Upper lobe of right lung (tissue), 1 donor: ENCODE data around the gene HBS1L. TPM values are rescaled to one million over a fixed set of nuclear protein-coding genes. Genes with fewer than 3 reads are reported as not detected.
"Not testable (repeated sequence)": the region's sequence is repeated elsewhere in the genome, so short reads cannot be mapped to it uniquely, and the experiment has no call there.

Experiments used
- ATAC-seq: fragments of 200-7000 bp; cut with Tn5 transposase; one replicate; pipeline ENCODE4 v1.9.1; 2020; ENCODE audit warnings: mild to moderate bottlenecking, moderate library complexity
- DNase-seq: peaks from one replicate; pipeline ENCODE4 v3.0.0-alpha.2; 2020
- H3K27ac ChIP-seq: fragments of 200-600 bp; one replicate; pipeline ENCODE4 v1.8.0; 2022
- H3K27me3 ChIP-seq: fragments of 200-600 bp; one replicate; pipeline ENCODE4 v1.8.0; 2022; ENCODE audit warnings: mild to moderate bottlenecking
- H3K36me3 ChIP-seq: fragments of 200-600 bp; one replicate; pipeline ENCODE4 v1.8.0; 2022
- H3K4me1 ChIP-seq: fragments of 200-600 bp; one replicate; pipeline ENCODE4 v1.8.0; 2022
- H3K4me3 ChIP-seq: fragments of 200-600 bp; one replicate; pipeline ENCODE4 v1.8.0; 2022; ENCODE audit warnings: mild to moderate bottlenecking
- H3K9me3 ChIP-seq: fragments of 200-600 bp; one replicate; pipeline ENCODE4 v1.8.0; 2022
- CTCF ChIP-seq: fragments of 200-600 bp; IDR thresholded peaks from one replicate; pipeline ENCODE4 v1.8.0; 2022; ENCODE audit warnings: antibody characterized with exemption
- intact Hi-C: fragments of 100-400 bp; cut with DNase I; formaldehyde crosslinking; loops from one replicate; pipeline ENCODE4 v1.11.0; 2022
- total RNA-seq: library from RNA; stranded (reverse); fragmentation: NEBNext Ultra II Directional; extraction: Animal tissue kit (Norgen Biotek cat#: 25700); gene quantifications from one replicate; pipeline ENCODE4 v1.2.1, GENCODE V29; 2021
- donor health status: DM: no; HTN: yes; CAD: no; lungs with severe emphysema.

Gene HBS1L
- total RNA-seq, 1 donor from 2014 or later, result 48.2 TPM

- no peak for ATAC-seq
Measured at GRCh38 chr6:135066397-135066796, 11.8 kb upstream of the HBS1L start.

GRCh38 chr6:135064586-135064985 lies 10.0 kb upstream of the HBS1L start:
- intact Hi-C loops, result no loop called here
- DNase-seq, result no peak
- H3K36me3 ChIP-seq, result no peaks in the 10 kb centered on the region
- no peaks in the 10 kb centered on the region for H3K27me3 ChIP-seq
- no peak overlapping the region for H3K4me3 ChIP-seq
- ATAC-seq, result no peak
- H3K27ac ChIP-seq, result no peak overlapping the region
- TF ChIP-seq CTCF, result no peak
- H3K4me1 ChIP-seq, result no peaks in the 10 kb centered on the region
- H3K9me3 ChIP-seq, result no peaks in the 10 kb centered on the region

More at GRCh38 chr6:135066397-135066796, 11.8 kb upstream of the HBS1L start:
- Histone ChIP-seq H3K4me3 (no peak overlapping the region), H3K36me3 (no peaks in the 10 kb centered on the region), H3K4me1 (no peaks in the 10 kb centered on the region), H3K27me3 (no peaks in the 10 kb centered on the region), H3K27ac (no peak overlapping the region), H3K9me3 (no peaks in the 10 kb centered on the region)
- intact Hi-C loops, result no loop called here
- DNase-seq, result no peak
- no peak for TF ChIP-seq CTCF

DNA sequence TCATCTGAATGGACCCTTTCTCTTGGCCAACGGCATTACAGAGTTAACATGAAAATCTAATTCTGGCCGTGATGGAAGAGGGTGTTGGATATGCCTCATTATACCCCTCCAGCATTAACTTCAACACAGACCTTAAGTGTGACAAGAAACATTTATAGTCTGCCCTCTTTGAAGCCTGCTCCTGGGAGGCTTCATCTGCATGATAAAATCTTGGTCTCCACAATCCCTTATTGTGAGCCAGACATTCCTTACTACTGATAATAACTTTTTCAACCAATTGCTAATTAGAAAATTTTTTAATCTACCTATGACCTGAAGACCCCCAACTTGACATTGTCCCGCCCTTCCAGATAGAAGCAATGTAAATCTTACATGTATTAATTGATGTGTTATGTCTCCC lies 9.3 kb upstream of the HBS1L start:
- Histone ChIP-seq H3K4me3 (no peak overlapping the region), H3K4me1 (no peaks in the 10 kb centered on the region), H3K27me3 (no peaks in the 10 kb centered on the region), H3K27ac (no peak overlapping the region), H3K9me3 (no peaks in the 10 kb centered on the region), H3K36me3 (no peaks in the 10 kb centered on the region)
- DNase-seq (no peak), ATAC-seq (no peak)
- no peak for TF ChIP-seq CTCF
- intact Hi-C loops, result no loop called here

GRCh38 chr6:135062735-135063134 lies 8.1 kb upstream of the HBS1L start:
- no peak overlapping the region for H3K27ac ChIP-seq
- H3K27me3 ChIP-seq, result no peaks in the 10 kb centered on the region
- intact Hi-C loops, result no loop called here
- no peaks in the 10 kb centered on the region for H3K4me1 ChIP-seq
- no peak for ATAC-seq
- DNase-seq, result no peak
- no peak overlapping the region for H3K4me3 ChIP-seq
- H3K9me3 ChIP-seq, result no peaks in the 10 kb centered on the region
- no peak for TF ChIP-seq CTCF
- no peaks in the 10 kb centered on the region for H3K36me3 ChIP-seq

DNA sequence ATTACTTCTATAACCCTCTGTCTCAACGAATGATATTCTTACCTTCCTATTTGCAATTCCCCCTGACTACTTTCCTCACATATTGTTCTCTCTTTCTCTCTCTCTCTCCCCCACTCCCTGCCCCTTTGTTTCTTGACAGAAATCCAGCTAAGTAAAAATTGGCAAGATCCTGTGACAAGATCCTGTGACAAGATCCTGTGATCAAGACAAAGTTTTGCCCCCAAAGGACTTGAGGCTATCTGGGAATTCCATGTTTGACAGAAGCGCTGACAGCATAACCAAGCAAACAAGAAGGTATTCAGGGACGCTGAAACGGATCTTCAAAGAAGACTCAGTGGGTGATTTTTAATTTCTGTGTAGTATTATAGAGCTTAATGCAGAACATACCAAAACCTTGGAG lies 5.5 kb upstream of the HBS1L start:
- TF ChIP-seq CTCF, result no peak
- H3K27ac ChIP-seq, result no peak overlapping the region
- H3K4me1 ChIP-seq, result no peaks in the 10 kb centered on the region
- H3K4me3 ChIP-seq, result no peak overlapping the region
- DNase-seq (no peak), ATAC-seq (no peak)
- no peaks in the 10 kb centered on the region for H3K36me3 ChIP-seq
- no peaks in the 10 kb centered on the region for H3K9me3 ChIP-seq
- H3K27me3 ChIP-seq, result no peaks in the 10 kb centered on the region
- intact Hi-C loops, result no loop called here

DNA sequence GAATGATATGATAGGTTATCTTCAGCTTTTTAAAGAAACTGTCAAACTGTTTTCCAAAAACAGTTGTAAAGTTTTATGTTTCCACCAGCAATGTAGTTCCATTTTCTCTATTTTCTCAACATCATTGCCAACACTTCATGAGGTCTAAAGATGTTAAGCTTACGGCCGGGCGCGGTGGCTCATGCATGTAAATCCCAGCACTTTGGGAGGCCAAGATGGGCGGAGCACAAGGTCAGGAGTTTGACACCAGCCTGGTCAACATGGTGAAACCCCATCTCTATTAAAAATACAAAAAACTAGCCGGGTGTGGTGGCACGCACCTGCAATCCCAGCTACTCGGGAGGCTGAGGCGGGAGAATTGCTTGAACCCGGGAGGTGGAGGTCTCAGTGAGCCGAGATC lies 3.7 kb upstream of the HBS1L start:
- H3K9me3 ChIP-seq, H3K27me3 ChIP-seq, H3K4me1 ChIP-seq, H3K36me3 ChIP-seq, H3K27ac ChIP-seq, ATAC-seq, H3K4me3 ChIP-seq, intact Hi-C loops, DNase-seq: not testable (repeated sequence)
